MG63 (cell line): ENCODE data around the gene THAP7. TPM values are rescaled to one million over a fixed set of nuclear protein-coding genes. Genes with fewer than 3 reads are reported as not detected.
"Not testable (repeated sequence)": the region's sequence is repeated elsewhere in the genome, so short reads cannot be mapped to it uniquely, and the experiment has no call there.

Experiments
- DNase-seq: peaks from one replicate; pipeline ENCODE4 v3.0.0-alpha.2; 2020
- H3K27me3 ChIP-seq: fragments of 250-450 bp; sonication (Bioruptor Pico); 2 replicates; pipeline ENCODE4 v1.5.1; 2020; ENCODE audit warnings: mild to moderate bottlenecking, moderate library complexity
- H3K36me3 ChIP-seq: fragments of 250-450 bp; sonication (Bioruptor Pico); 2 replicates; pipeline ENCODE4 v1.5.1; 2020; ENCODE audit warnings: mild to moderate bottlenecking, moderate library complexity
- H3K4me3 ChIP-seq: fragments of 250-450 bp; sonication (Bioruptor Pico); 2 replicates; pipeline ENCODE4 v1.5.1; 2020; ENCODE audit warnings: mild to moderate bottlenecking, moderate library complexity
- H3K9me3 ChIP-seq: fragments of 250-450 bp; sonication (Bioruptor Pico); 2 replicates; pipeline ENCODE4 v1.5.1; 2020; ENCODE audit warnings: mild to moderate bottlenecking, moderate library complexity
- total RNA-seq: library from RNA; depleted of rRNA; stranded (reverse); fragments of >200 nt; shearing (Covaris generic); gene quantifications from 2 replicates; pipeline ENCODE4 v1.2.3, GENCODE V29; 2014; ENCODE audit warnings: low replicate concordance

The THAP7 gene
- total RNA-seq, 1 experiment from 2014 or later = 46.5 TPM

GRCh38 chr22:20979243-20979809 lies 22.6 kb downstream of the THAP7 start:
- peaks cover 8% of the 10 kb centered on the region; the same call in 1 of the 2 replicates for H3K9me3 ChIP-seq
- DNase-seq = no peak
- H3K36me3 ChIP-seq = 0 out of 2 replicates have a peak, but pooled peaks cover 5% of the 10 kb centered on the region
- H3K27me3 ChIP-seq = no peaks in the 10 kb centered on the region
- H3K4me3 ChIP-seq = no peak overlapping the region

GRCh38 chr22:20978419-20978818 lies 23.5 kb downstream of the THAP7 start:
- H3K36me3 ChIP-seq = no peaks in the 10 kb centered on the region
- H3K27me3 ChIP-seq = no peaks in the 10 kb centered on the region
- no peak overlapping the region for H3K4me3 ChIP-seq
- H3K9me3 ChIP-seq = peaks cover 8% of the 10 kb centered on the region; the same call in 1 of the 2 replicates
- no peak for DNase-seq

- Histone ChIP-seq H3K36me3 (no peaks in the 10 kb centered on the region), H3K27me3 (no peaks in the 10 kb centered on the region), H3K4me3 (no peak overlapping the region), H3K9me3 (peaks cover 8% of the 10 kb centered on the region; the same call in 1 of the 2 replicates)
- DNase-seq = no peak
Observed at GRCh38 chr22:20977516-20978170, 24.3 kb downstream of the THAP7 start.

GRCh38 chr22:20977019-20977418 lies 24.9 kb downstream of the THAP7 start:
- Histone ChIP-seq H3K27me3 (no peaks in the 10 kb centered on the region), H3K36me3 (no peaks in the 10 kb centered on the region), H3K9me3 (peaks cover 8% of the 10 kb centered on the region; the same call in 1 of the 2 replicates), H3K4me3 (no peak overlapping the region)
- no peak for DNase-seq

- H3K4me3 ChIP-seq = no peak overlapping the region
- DNase-seq = no peak
- H3K36me3 ChIP-seq = no peaks in the 10 kb centered on the region
- H3K27me3 ChIP-seq = no peaks in the 10 kb centered on the region
- peaks cover 8% of the 10 kb centered on the region; the same call in 1 of the 2 replicates for H3K9me3 ChIP-seq
Observed at GRCh38 chr22:20976291-20976877, 25.5 kb downstream of the THAP7 start.

- no peak for DNase-seq
- Histone ChIP-seq H3K27me3 (no peaks in the 10 kb centered on the region), H3K4me3 (no peak overlapping the region), H3K9me3 (peaks cover 8% of the 10 kb centered on the region; the same call in 1 of the 2 replicates), H3K36me3 (no peaks in the 10 kb centered on the region)
Observed at GRCh38 chr22:20975541-20976290, 26.2 kb downstream of the THAP7 start.

GRCh38 chr22:20974336-20974955 lies 27.5 kb downstream of the THAP7 start:
- no peak for DNase-seq
- Histone ChIP-seq H3K4me3 (no peak overlapping the region), H3K36me3 (no peaks in the 10 kb centered on the region), H3K9me3 (peaks cover 8% of the 10 kb centered on the region; the same call in 1 of the 2 replicates), H3K27me3 (no peaks in the 10 kb centered on the region)

GRCh38 chr22:20973634-20974286 lies 28.2 kb downstream of the THAP7 start:
- Histone ChIP-seq H3K4me3 (no peak overlapping the region), H3K36me3 (no peaks in the 10 kb centered on the region), H3K27me3 (no peaks in the 10 kb centered on the region), H3K9me3 (peaks cover 6% of the 10 kb centered on the region; the same call in 1 of the 2 replicates)
- DNase-seq = no peak

GRCh38 chr22:20972933-20973577 lies 28.9 kb downstream of the THAP7 start:
- H3K4me3 ChIP-seq = no peak overlapping the region
- DNase-seq = no peak
- H3K27me3 ChIP-seq = no peaks in the 10 kb centered on the region
- no peaks in the 10 kb centered on the region for H3K36me3 ChIP-seq
- H3K9me3 ChIP-seq = no peaks in the 10 kb centered on the region

GRCh38 chr22:20972014-20972694 lies 29.8 kb downstream of the THAP7 start:
- not testable (repeated sequence) for H3K27me3 ChIP-seq, DNase-seq, H3K4me3 ChIP-seq, H3K36me3 ChIP-seq, H3K9me3 ChIP-seq

GRCh38 chr22:20970939-20971657 lies 30.8 kb downstream of the THAP7 start:
- Histone ChIP-seq H3K36me3 (no peaks in the 10 kb centered on the region), H3K9me3 (no peaks in the 10 kb centered on the region), H3K4me3 (no peak overlapping the region), H3K27me3 (no peaks in the 10 kb centered on the region)
- peak; percentile 58 for DNase-seq

- no peaks in the 10 kb centered on the region for H3K27me3 ChIP-seq
- no peak overlapping the region for H3K4me3 ChIP-seq
- no peak for DNase-seq
- no peaks in the 10 kb centered on the region for H3K36me3 ChIP-seq
- H3K9me3 ChIP-seq = no peaks in the 10 kb centered on the region
Observed at GRCh38 chr22:20968281-20968977, 33.5 kb downstream of the THAP7 start.

- Histone ChIP-seq H3K4me3 (no peak overlapping the region), H3K9me3 (no peaks in the 10 kb centered on the region), H3K27me3 (no peaks in the 10 kb centered on the region), H3K36me3 (no peaks in the 10 kb centered on the region)
- DNase-seq = no peak
Observed at GRCh38 chr22:20967697-20968211, 34.2 kb downstream of the THAP7 start.
